Middle frontal gyrus (tissue), 1 donor: ENCODE data around the gene ZNRF1.
A peak's percentile ranks its signal among the peaks of the same experiment; 100 is the strongest.
"Not testable (repeated sequence)": the region's sequence is repeated elsewhere in the genome, so short reads cannot be mapped to it uniquely, and the experiment has no call there.

ENCODE experiments used
- DNase-seq: peaks from one replicate; pipeline ENCODE4 v3.0.0-alpha.2; 2015; ENCODE audit warnings: low spot score; ENCODE audit errors: extremely low spot score

The ZNRF1 gene

DNA sequence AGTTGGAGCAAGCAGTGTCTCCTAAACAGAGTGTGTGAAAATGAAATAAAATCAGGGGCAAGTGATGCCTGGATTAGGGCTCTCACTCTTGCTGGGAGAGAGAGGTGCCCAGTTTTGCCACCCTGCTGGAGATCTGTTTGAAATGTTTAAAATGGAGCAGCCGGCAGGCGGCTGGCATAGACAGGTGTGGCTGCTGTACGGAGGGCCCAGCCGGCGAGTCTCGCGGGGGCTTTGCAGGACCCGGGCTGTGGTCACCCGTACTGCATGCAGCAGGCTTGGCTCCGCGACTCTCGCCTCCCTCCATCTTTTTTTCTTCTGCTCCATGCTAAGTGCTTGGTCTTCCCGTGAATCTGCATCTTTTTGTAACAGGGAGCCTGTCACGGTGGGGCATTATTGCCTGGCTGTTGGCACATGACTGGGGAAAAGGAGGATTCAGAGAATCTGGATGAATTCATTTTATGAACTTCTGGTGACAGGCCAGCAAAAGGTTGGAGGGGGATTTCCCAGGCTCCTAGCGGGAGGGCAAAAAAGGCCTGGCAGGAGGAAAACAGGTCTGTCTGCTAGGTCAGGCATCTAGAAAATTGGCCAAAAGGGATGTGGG, 1.8 kb downstream of the ZNRF1 start:
- no peak for DNase-seq

DNA sequence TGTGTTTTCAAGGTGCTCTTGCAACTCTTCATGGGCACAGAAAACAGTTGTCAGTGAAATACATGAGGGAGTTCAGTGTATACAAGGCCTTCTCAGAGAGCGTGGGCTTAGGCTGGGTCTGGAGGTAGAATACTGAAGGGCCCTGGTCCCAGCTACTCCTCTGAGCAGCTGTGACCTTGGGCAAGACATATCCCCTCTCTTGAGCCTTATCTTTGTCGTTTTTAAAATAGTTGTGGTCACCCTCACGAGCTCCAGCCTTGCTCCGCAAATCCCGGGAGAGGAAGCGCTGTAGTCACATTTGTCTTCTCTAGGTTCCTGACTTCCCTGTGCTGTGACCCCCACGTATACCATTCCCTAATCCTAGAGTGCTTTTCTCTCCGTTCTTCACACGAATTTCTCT, 3.6 kb downstream of the ZNRF1 start:
- no peak for DNase-seq

DNA sequence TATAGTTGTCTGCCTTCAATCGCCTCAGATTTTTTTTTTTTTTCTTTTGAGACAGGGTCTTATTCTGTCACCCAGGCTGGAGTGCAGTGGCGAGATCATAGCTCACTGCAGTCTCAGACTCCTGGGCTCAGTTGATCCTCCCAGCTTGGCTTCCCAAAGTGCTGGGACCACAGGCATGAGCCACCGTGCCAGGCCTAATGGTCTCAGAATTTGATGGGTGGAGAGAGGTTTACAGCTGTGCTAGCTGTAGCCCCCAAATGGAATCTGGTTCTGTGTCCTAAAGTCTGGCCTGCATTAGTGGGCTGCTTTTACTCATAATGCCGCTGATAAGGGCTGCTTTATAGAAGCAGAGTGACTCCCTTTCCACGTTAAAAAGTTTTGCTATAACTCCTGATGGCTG, 5.1 kb downstream of the ZNRF1 start:
- DNase-seq = no peak

DNA sequence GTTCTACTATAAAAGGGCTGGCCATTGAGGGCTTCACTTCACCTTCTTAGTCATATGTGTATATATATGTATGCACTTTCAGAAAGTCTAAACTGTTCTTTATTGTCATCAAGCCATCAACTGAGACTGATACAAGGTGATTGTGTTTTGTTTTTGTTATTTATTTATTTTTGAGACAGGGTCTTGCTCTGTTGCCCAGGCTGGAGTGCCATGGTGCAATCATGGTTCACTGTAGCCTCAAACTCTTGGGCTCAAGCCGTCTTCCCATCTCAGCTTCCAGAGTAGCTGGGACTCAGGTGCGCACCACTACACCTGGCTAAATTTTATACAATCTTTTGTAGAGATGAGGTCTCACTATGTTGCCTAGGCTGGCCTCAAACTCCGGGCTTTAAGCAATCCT, 5.6 kb downstream of the ZNRF1 start:
- DNase-seq = no peak

DNA sequence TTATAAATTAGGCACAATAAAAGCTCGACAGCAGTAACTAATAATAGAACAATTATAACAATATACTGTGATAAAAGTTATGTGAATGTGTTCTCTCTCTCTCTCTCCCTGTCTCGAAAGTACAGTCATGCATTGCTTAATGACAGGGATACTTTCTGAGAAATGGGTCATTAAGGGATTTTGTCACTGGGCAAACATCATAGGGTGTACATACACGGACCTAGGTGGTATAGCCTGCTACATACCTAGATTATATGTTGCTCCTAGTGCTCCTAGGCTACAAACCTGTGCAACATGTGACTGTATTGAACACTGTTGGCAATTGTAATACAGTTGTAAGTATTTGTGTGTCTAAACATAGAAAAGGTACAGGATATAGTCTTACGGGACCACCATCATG, 6.9 kb downstream of the ZNRF1 start:
- no peak for DNase-seq

DNA sequence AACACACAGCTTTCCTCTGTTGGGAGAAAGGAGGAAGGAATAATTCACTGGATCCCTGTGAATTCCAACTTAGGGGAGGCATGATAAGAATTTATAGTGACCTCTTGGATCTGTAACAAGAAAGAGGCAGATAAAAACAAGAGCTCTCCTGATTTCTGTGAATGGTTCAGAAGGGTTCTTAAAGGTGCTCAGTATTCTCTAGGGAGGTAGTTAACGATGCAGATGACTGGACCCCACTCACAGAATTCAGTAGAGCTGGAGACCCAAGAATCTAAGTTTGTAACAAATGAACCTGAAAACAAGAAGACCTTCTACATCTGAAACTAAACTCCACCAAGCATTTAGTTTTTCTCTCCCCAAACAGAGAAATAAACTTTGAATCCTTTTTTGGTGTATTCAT, 8.6 kb downstream of the ZNRF1 start:
- no peak for DNase-seq

DNA sequence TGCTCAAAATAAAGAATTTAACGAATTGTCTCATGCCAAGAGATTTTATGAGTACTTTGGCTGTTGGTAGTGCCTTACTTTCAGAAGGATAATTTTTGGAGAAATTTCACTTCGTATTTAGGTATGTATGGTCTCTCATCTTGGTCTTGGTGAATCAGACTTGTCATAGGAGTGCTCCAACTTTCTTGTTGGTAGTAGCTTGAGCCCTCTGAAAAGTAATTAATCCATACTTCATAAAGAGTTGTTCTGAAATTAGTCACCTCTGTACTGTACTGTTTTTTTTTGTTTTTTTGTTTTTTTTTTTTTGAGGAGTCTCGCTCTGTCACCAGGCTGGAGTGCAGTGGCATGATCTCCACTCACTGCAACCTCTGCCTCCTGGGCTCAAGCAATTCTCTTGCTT, 11.6 kb downstream of the ZNRF1 start:
- DNase-seq = no peak

DNA sequence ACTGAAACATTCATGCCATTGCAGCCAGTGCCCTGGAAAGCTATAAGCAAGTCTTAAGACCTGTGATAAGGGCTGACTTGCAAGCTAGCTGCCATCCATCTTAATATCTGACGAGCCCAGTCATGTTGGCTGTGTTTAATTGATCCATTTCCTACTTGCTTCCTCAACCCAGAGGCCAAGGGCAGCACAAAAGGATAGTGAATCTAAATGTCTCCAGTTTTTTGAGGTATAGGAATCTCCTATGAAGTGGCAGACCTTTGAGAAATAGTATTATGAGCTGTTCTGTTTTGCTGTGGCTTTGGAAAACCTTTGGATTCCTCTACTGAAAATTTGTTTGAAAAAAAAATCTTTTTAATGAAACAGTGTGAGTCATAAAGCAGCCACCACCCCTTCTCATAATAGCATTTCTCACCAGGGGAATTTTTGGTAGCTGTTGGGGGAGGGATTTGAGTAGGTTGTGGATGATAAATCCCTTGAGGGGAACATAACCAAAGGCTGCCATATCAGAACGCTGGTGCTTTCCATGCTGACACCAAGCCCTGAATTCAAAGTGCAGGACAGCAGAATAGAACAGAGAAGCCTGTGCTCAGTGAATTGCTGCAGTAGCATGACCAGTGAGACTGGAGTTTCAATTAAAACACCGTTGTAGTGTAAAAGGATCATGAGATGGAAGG, 12.9 kb downstream of the ZNRF1 start:
- peak; percentile 29 for DNase-seq

DNA sequence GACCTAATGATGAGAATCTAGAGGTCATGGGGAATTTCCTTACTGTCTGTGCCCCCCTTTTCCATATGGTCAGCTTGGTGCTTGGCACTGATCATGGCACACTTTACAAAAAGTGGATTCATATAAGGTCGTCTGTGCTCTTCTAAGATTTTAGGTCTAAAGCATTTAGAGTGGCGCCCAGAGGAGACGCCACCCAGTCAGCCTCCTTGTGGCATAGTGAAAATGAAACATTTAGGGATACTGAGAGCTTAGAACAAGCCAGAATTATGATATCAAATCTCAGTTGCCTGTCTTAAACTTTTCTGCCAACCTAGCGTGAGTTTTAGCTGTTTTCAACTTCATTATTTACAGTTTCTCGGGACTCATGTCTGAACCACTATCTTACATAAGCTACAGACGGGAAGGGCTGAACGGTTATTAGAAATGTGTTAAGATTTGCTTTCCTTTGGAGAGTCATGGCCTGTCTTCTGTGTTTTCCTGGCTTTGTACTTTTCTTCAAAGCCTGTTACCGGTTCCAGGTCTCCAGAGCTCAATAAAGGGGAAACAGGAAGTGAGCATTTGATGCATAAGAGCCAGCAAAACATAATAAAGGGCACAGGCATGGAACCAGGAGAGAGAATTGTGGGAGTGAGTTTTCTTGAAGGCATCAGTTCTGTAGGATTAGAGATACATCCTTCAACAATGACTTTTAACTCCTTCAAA, 13.7 kb downstream of the ZNRF1 start:
- DNase-seq = no peak

DNA sequence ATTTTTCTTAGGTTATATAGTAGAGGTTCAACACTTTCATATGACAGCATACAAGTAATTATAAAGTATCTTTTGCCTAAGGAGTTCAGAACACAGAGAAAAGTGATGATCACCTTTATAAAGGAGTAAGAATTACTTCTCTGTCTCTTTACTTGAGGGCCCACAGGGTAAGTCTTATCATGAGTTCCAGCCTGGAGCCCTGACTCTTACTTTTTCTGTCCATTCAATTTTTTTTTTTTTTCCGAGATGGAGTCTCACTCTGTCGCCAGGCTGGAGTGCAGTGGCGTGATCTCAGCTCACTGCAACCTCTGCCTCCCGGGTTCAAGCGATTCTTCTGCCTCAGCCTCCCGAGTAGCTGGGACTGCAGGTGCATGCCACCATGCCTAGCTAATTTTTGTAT, 14.3 kb downstream of the ZNRF1 start:
- not testable (repeated sequence) for DNase-seq

DNA sequence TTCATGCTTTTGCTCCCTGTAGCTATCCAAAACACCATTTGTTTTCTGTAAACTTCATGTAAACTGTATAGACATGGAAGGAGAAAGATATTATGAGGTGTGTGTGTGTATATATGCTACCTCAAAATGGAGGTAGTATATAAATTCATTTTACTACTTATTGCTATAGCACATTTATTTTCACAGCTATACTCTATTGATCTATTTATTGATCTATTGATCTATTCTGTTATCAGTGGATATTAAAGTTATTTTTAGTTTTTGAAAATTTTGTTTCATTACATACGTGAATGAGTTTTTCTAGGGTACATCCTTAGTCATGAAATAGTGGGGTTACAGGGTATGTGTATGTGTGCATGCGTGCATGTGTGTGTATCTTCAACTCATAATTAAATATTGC, 15.5 kb downstream of the ZNRF1 start:
- no peak for DNase-seq

DNA sequence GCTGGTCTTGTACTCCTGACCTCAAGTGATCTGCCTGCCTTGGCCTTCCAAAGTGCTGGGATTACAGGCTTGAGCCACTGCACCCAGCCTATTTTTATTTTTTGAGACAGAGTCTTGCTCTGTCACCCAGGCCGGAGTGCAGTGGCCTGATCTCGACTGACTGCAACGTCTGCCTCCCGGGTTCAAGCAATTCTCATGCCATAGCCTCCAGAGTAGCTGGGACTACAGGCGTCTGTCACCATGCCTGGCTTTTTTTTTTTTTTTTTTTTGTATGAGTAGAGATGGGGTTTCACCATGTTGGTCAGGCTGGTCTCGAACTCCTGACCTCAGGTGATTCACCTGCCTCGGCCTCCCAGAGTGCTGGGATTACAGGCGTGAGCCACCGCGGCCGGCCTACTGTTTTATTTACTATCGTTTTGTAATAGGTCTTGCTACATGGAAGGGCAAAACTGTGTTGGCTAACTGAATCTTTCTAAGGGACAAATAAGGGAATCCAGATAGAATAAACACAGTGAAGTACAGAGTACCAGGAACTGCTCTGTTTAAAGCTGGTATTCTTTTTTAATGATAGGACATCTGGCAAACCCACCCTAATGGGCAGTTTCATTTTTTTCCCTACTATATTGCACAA, 17.7 kb downstream of the ZNRF1 start:
- not testable (repeated sequence) for DNase-seq

DNA sequence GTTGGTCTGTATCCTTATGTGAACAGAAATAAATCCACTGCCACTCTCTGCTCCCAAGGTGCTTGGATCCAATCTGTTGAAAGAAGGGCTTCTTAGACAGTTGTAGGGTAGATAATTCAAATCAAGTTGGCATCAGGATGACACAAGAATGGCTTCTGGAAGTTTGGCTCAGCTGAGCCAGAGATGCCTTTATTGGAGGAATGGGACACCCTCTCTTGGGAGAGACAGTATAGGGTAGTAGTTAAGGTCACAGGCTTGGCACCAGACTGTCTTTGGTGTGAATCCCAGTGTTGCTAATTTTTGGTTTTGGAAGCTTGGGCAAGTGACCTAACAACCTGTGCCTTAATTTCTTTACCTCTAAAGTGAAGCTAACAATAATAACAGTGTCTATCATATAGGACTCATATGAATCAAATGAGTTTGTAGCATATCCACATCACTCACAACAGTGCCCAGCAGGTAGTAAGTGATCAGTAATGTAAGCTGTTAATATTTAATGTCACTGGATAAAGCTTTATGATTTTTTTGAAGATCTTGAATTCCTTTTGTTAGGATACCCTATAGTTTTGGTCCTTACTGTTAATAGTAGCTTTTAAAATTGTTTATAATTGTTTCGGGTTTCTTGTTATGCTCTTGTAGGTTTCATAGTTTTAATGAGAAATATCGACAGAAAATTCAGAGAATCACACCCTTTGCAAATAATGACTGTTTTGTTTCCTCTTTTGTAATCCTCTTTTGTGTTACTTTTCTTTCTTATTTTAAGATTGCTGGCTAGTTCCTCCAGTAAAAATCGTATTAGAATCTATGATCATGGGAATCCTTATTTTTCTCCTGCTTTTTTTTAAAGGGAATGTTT, 19.1 kb downstream of the ZNRF1 start:
- DNase-seq = no peak

DNA sequence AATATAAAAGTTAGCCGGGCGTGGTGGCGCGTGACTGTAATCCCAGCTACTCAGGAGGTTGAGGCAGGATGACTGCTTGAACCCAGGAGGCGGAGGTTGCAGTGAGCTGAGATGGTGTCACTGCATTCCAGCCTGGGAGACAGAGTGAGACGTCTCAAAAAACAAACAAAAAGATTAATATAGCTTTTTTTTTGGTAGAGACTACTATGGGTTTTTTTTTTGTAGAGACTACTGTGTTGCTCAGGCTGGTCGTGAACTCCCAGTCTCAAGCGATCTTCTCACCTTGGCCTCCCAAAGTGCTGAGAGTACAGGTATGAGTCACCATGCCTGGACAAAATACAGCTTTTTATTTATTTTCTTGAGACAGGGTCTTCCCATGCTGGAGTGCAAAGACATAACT, 20.2 kb downstream of the ZNRF1 start:
- no peak for DNase-seq

DNA sequence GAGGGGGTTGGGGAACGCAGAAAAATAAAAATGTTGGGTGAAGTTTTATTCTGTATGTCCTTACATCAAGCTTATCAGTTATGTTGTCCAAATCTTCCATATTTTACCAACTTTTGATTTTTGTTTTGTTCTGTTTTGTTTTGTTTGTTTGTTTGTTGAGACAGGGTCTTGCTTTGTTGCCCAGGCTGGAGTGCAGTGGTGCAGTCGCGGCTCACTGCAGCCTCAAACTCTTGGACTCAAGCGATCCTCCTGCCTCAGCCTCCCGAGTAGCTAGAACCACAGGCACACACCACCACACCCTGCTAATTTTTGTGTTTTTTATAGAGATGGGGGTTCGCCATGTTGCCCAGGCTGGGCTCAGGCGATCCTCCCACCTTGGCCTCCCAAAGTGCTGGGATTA, 20.8 kb downstream of the ZNRF1 start:
- DNase-seq = no peak

DNA sequence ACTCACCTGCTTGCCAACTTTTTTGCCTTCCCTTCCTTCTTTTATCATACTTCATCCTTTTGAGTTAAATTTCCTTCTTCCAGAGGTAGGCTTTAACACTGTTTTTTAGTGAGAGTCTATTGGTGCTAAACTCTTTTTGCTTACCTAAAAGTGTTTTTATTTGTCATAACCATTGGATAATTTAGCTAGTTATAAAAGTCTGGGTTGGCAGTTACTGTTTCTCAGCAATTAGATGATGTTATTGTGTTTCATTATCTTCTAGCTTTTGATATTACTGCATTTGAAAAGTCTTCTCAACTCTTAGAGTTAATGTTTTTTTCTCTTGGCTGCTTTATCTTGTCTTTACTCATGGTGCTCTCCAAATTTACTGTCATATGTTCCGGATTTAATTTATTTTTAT, 22.6 kb downstream of the ZNRF1 start:
- DNase-seq = no peak

DNA sequence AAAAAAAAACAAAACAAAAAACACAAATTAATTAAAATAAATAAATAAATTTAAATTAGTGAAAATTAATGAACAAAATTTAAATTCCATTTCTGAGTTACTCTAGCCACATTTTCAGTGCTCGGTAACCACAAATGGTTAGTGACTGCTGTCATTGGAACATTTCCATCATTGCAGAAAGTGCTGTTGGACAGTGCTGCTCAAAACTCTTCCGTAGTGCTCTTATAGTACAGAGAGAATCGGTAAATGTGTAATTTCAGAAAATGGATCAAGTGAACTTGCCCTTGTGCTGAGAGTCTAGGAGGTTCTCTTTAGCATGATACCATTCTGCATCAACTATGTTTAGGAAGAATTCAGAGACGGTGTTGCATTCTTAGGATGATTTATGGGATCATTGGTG, 23.7 kb downstream of the ZNRF1 start:
- no peak for DNase-seq

DNA sequence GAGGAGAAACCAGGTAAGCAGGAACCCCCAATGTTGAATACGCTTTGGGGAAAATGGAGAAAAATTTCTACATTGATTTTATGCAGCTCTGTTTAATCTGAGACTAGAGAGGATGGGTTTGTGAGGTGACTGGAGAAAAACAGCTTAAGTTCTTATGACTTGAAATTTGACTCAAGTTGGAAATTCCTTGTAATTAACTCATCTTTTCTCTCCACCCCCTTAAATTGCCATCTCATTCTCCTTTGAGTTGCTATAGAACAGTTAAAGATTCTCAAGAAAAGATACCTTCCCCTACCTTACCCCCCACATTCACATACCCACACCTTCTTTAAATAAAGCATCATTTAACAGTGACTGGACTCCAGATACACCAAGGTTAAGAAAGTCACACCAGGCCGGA, 24.2 kb downstream of the ZNRF1 start:
- no peak for DNase-seq

DNA sequence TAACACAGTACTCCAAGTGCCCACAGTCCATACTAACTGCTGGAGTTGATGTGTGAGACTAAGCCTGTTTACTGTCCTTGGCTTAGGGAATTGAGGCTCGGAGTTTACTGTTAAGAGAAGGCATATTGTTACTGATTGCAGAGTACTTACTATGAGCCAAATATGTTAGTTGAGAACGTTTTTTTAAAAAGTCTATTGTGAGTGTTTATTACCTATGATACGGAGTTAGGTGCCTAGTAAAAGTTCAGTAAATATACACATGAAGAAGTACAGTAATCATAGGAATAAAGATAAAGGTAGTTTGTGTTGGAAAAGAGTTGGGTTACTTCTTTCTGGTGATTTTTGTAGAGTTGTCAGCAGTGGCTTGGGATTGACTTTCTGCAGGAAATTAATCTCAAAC, 25.4 kb downstream of the ZNRF1 start:
- DNase-seq = no peak

DNA sequence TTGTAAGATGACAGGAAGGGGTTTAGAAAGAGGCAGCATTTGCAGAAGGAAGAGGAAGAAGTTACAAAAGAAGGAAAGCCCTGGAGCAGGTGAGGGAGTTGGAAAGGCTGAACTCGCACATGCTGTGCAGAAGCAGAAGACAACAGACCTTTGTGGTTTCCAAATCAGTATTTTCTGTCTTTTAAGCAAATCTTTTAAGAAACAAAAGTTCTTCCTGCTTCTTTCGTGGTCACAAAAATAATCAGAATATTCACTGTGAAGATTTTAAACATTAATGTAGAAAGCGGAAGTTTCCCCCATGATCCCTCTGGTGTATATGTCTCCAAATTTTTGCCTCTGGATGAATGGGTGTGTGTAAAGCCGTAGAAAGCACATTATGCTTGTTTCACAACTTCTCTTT, 25.8 kb downstream of the ZNRF1 start:
- no peak for DNase-seq

DNA sequence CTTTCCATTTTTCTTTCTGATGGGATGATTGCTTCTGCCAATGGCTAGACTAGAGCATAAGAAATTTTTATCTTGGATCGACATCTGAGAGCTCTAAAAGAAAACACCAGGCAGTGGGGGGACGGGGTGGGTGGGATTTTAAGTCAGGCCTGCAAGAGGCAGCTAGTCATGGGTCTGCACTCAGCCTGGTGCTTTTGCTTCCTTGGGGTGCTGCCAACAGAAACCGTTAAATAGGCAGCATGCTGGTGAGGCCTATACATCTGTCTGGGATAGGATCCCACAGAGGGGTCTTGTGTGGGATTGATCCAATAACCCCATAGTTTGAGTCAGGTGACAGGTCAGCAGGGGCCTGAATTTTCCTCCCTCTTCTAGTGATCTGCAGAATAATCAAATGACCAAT, 26.9 kb downstream of the ZNRF1 start:
- no peak for DNase-seq
